HG03159 (cell line): Measurements from ENCODE around the gene SDSL.

Source experiments
- ATAC-seq: cut with Tn5 transposase; IDR thresholded peaks from one replicate; pipeline ENCODE4 v1.9.1; 2021; ENCODE audit warnings: mild to moderate bottlenecking, moderate library complexity; ENCODE audit not compliant: unreplicated experiment

SDSL gene

DNA sequence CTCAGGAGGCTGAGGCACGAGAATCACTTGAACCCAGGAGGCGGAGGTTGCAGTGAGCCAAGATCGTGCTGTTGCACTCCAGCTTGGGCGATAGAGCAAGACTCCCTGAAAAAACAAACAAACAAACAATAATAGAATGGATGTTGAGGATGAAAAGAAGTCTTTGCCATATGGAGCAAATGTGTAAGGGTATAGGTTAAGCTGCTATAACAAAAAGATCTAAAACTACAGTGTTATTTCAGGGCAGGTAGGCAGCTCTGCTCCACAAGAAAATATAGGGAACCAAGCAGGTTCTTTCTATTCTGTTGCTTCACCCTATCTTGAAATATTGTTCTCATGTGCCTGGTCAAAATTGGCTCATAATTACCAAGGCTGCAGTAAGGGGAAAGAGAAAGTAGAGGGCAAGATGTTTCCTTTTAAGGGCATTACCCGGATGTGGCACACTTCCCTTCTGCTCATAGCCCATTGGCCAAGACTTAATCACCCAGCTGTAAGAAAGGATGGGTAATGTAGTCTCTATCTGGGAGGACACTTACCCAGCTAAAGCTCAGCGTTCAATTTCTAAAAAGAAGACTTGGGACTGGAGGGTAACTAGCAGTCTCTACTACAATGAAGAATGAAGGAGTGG lies 23.5 kb downstream of the SDSL start:
- no peak for ATAC-seq

GRCh38 chr12:113448873-113449272 lies 26.7 kb downstream of the SDSL start:
- no peak for ATAC-seq

GRCh38 chr12:113449299-113449698 lies 27.1 kb downstream of the SDSL start:
- ATAC-seq = no peak

DNA sequence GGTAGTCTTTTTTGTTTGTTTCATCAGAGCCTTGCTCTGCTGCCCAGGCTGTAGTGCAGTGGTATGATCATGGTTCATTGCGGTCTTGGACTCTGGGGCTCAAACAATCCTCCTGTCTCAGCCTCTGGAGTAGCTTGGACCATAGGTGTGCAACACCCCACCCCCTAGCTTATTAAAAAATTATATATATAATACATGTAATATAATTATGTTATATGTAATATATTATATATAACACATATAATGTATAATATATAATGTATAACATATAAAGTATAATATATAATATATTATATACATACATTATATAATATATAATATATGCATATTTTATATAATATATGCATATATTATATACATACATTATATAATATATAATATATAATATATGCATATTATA lies 27.7 kb downstream of the SDSL start:
- ATAC-seq = no peak

DNA sequence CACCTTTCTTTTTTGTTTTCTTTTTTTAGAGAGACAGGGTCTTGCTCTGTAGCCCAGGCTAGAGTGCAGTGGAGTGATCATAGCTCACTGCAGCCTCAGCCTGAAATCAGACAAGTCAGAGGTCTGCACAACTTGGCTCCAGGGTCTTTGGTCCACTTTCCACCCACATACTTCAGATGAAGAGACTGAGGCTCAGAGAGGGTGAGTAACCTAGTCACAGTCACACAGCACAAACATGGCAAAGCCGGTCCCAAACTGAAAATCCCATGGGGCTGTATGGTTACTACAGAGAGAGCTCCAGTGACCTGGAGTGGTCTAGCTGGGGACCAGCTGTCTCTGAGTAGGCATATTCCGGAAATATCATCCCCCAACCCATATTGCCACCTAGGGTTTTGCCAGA lies 30.3 kb downstream of the SDSL start:
- no peak for ATAC-seq

DNA sequence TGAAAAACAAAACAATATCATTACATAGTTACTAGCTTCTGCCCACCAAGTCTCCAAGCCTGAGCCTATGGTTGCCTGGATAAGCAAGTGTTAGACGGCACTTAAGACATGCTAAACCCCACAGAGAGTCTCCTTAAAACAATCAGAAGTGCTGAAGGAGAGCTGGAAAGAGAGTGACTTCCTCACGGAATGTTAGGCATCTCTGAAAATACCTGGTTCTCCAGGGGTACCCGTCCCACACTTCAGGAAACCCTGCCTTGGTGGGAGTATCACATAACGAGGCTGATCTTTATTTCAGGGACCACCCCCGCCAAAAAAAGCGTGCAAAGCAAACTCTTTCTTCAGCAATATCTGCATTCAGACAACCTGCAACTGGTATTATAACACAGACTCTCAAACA lies 31.1 kb downstream of the SDSL start:
- ATAC-seq = no peak

- ATAC-seq = no peak
These were observed 34.0 kb downstream of the SDSL start for GRCh38 chr12:113456199-113456598.

- no peak for ATAC-seq
These were observed 34.6 kb downstream of the SDSL start for GRCh38 chr12:113456761-113457160.

DNA sequence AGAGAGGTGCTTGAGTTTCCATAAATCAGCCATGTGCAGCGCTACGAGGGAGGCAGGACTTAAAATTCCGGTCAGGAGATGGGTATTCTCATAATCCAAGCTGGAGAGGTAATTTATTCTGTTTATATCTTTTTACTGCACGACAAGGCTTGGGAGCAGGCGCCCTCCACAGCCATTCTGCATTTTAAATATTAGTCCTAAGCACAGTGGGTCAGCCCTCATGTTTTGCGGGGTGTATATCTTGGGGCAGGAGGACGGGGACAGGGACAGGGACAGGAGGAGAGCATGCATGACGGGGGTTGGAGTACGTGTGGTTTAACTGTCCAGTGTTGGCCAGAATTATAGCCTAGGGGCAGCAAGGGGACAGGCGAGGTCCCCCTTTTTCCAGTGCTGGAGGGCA lies 35.0 kb downstream of the SDSL start:
- ATAC-seq = no peak

DNA sequence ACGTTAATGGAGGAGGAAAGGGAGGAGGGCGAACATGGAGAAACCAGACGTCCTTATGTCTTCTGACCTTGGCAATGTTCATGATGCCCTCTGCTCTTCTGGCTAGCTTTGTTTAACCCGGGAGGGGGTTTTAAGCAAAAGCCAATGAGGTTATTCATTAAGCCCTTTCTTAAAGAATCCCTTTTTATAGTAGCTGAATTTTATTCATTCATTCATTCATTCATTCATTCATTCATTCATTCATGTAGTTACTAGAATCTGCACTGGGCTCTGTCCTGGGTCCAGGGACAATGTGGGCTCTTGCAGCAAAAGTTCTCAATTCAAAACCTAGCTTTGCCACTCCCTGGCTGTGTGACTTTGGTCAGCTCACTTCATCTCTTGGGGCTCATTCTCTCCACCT lies 35.5 kb downstream of the SDSL start:
- ATAC-seq = no peak

GRCh38 chr12:113459981-113460380 lies 37.8 kb downstream of the SDSL start:
- no peak for ATAC-seq

GRCh38 chr12:113461666-113462065 lies 39.5 kb downstream of the SDSL start:
- ATAC-seq = no peak

GRCh38 chr12:113462117-113462774 lies 40.1 kb downstream of the SDSL start:
- ATAC-seq = no peak

DNA sequence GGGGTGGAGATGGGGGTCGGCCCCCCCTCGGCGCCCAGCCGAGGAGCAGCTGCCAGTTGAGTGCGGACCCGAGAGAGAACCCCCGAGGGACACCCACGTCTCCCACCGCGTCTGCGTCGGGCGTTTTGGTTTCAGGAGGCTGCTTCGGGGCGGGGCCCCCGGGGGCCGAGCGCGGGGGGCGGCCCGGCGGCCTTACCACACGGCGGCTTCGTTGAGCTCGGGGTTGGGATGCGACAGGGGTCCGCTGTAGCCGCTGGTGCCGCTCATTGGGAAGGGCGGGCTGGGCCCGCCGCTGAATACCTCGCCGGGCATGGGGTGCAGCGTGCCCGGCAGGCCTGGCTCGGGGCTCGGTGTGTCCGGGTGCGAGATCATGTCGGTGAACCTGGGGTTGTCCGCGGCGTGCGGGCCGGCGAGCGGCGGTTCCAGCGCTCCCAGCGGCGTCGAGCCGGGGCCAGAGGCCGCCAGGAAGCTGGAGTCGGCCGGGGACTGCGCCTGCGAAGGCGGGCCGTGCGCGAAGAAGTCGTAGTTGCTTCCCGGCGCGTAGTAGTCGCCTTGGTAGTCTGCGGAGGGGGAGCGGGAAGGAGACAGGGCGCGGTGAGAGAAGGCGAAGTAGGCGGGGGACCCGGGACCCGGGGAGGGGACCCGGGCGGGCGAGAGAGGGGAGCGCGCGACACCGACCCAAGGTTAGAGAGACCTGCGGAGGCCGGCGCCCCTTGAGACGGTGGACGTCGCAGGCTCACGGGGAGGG lies 41.0 kb downstream of the SDSL start:
- ATAC-seq = no peak

DNA sequence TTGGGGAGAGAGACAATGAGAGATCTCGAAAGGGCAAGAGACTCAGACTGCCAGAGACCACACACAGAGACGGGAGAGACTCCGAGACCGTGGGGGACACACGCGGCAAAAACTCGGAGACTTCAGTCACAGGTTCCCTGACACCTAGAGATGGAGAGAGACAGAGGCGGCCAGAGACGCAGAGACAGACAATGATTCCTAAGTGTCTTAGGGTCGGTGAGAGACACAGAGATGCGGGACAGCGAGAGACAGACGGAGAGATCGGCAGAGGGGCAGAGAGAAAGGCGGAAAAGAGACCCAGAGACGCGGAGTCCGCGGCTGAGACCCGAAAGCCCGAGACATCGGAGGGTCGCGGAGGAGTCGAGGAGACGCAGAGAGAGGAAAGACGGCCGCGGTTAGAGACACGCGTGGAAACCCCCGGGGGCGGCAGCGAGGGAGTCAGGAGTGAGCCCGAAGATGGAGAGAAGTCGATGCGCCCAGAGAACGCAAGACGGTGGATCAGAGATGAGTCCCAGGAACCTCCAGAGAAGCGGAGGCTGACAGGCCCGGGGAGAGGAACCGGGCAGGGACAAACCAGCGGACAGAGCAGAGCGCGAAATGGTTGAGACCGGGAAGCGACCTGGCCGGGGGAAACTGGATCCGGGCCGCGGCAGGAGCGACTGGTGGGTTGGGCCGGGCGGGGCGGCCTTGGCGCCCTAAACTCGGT lies 41.7 kb downstream of the SDSL start:
- no peak for ATAC-seq

DNA sequence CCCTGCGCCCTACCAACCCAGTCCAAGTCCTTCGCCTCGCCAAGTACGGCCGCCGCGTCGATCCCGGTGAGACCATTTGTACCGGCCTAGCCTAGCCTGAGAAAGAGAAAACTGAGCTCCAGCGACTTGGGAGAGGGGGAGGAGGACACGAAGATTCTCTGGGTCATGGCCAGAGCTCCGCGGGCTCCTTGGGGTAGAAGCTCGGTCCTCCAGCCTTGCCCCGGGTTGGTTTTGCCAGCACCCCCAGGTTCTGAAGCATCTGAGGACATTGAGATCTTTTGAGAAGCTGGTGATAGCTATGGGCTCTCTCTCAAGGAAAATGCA lies 42.2 kb downstream of the SDSL start:
- no peak for ATAC-seq

- ATAC-seq = no peak
These were observed 42.9 kb downstream of the SDSL start for GRCh38 chr12:113464852-113465719.

DNA sequence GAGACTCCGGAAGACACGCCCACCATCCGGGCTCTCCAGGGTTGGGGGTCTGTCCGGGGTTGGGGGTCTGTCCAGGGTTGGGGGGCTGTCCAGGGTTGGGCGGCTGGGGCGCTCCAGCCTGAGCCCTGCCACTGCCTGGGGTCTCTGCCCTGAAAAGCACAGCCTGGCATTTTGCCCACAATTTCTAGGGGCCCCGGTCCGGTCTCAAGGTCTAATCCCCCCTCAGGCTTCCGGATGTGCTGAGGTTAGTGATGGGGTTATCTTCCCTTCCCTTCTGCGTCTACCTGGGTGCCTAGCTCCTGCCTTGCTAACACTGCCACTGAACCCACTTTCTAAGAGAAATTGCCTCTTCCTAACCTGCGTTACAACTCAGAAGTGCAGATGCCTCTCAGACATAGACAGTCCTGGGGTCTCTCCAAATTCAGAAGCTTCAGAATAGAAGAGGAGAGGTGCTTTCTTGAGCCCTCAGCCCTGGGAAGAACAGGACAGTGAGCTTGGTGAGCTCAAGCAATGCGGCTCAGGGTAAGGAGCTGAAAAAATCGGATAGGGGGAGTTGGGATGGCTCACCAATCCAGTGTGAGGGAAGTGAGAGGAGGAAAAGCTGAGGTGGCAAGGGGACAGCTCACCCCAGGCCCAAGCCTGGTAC lies 43.8 kb downstream of the SDSL start:
- ATAC-seq = no peak

DNA sequence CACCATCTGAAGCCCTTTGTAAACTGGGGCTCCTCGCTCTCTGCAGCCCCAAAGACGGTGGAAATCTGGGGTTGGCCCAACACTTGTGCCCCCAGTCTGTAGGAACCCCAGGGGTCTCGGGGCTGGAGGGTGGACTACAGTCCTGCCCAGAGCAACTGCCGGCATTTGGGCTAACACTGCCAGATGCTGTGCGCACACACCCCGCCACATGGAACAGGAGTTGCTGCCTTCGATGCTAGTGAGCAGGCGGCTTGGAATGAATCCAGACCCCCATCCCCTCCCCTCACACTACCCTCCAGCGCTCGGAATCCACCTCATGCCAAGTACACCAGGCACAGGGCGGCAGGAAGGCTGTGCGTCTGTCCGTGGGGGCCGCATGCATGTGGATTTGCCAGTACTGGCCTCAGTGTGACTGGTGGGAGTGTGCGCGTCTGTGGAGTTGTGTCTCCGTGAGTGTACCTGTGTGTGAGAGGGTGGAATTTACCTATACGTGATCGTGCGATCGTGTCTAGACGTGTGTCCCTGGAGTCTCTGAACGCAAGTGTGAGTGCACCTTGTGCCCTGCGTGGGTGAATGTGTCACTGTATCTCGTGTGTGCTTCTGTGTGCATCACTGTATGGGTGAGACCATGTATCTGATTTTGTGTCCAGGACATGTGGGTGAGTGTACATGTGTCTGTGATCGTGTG lies 44.4 kb downstream of the SDSL start:
- no peak for ATAC-seq

- no peak for ATAC-seq
These were observed 44.9 kb downstream of the SDSL start for GRCh38 chr12:113467142-113467501.
